GM21367 (cell line): ENCODE data around the gene FRMD3.

Experiments
- ATAC-seq: cut with Tn5 transposase; IDR thresholded peaks from one replicate; pipeline ENCODE4 v1.9.1; 2021; ENCODE audit not compliant: unreplicated experiment

FRMD3 gene

GRCh38 chr9:83290692-83291091 lies 247.5 kb downstream of the FRMD3 start:
- no peak for ATAC-seq

- no peak for ATAC-seq
These were observed 251.2 kb downstream of the FRMD3 start for GRCh38 chr9:83287021-83287420.

- ATAC-seq, result no peak
These were observed 252.6 kb downstream of the FRMD3 start for GRCh38 chr9:83285445-83286225.

GRCh38 chr9:83284746-83285145 lies 253.5 kb downstream of the FRMD3 start:
- no peak for ATAC-seq

GRCh38 chr9:83283528-83283927 lies 254.7 kb downstream of the FRMD3 start:
- ATAC-seq, result no peak

GRCh38 chr9:83281306-83282255 lies 256.6 kb downstream of the FRMD3 start:
- ATAC-seq, result no peak

GRCh38 chr9:83280790-83281189 lies 257.4 kb downstream of the FRMD3 start:
- no peak for ATAC-seq

- ATAC-seq, result no peak
These were observed 257.9 kb downstream of the FRMD3 start for GRCh38 chr9:83280268-83280667.

- no peak for ATAC-seq
These were observed 263.4 kb downstream of the FRMD3 start for GRCh38 chr9:83274787-83275186.

- no peak for ATAC-seq
These were observed 266.5 kb downstream of the FRMD3 start for GRCh38 chr9:83271665-83272071.

GRCh38 chr9:83270116-83270515 lies 268.1 kb downstream of the FRMD3 start:
- no peak for ATAC-seq

GRCh38 chr9:83267741-83268140 lies 270.5 kb downstream of the FRMD3 start:
- no peak for ATAC-seq

- no peak for ATAC-seq
These were observed 271.3 kb downstream of the FRMD3 start for GRCh38 chr9:83266666-83267496.

GRCh38 chr9:83266331-83266665 lies 271.9 kb downstream of the FRMD3 start:
- ATAC-seq, result no peak

GRCh38 chr9:83264315-83264714 lies 273.9 kb downstream of the FRMD3 start:
- no peak for ATAC-seq

GRCh38 chr9:83259558-83259957 lies 278.6 kb downstream of the FRMD3 start:
- ATAC-seq, result no peak

- no peak for ATAC-seq
These were observed 280.0 kb downstream of the FRMD3 start for GRCh38 chr9:83257937-83258891.

- peak; percentile 71 for ATAC-seq
These were observed 290.5 kb downstream of the FRMD3 start for GRCh38 chr9:83247732-83248131.

- no peak for ATAC-seq
These were observed 292.1 kb downstream of the FRMD3 start for GRCh38 chr9:83245979-83246659.

GRCh38 chr9:83242066-83242465 lies 296.1 kb downstream of the FRMD3 start:
- no peak for ATAC-seq
